Uterus (tissue), 4 donors: ENCODE measurements around the gene SAA2. TPM values are rescaled to one million over a fixed set of nuclear protein-coding genes. Genes with fewer than 3 reads are reported as not detected.
"Not testable (repeated sequence)": the region's sequence is repeated elsewhere in the genome, so short reads cannot be mapped to it uniquely, and the experiment has no call there.

ENCODE experiments used
- DNase-seq, 2 donors: peaks; one replicate each; pipeline ENCODE4 v3.0.0-alpha.2; 2019 to 2020
- H3K27ac ChIP-seq, 2 donors: fragments of 200-600 bp; sonication (generic); 1 replicate in 1 of 2; 2 replicates in 1 of 2; pipeline ENCODE4 v1.5.1; 2016 to 2018
- H3K27me3 ChIP-seq, 2 donors: fragments of 200-600 bp; sonication (generic); one replicate each; pipeline ENCODE4 v1.5.1; 2018 to 2019; ENCODE audit warnings: control low read depth in 1 of 2
- H3K36me3 ChIP-seq, 2 donors: fragments of 200-600 bp; sonication (generic); one replicate each; pipeline ENCODE4 v1.5.1; 2019; ENCODE audit warnings: control low read depth in 1 of 2
- H3K4me1 ChIP-seq, 2 donors: fragments of 200-600 bp; sonication (generic); one replicate each; pipeline ENCODE4 v1.5.1; 2018 to 2019; ENCODE audit warnings: control low read depth in 1 of 2
- H3K4me3 ChIP-seq, 2 donors: fragments of 200-600 bp; sonication (generic); 1 replicate in 1 of 2; 2 replicates in 1 of 2; pipeline ENCODE4 v1.5.1; 2018 to 2019; ENCODE audit warnings: mild to moderate bottlenecking in 1 of 2
- H3K9me3 ChIP-seq, 2 donors: fragments of 200-600 bp; sonication (generic); one replicate each; pipeline ENCODE4 v1.5.1; 2019; ENCODE audit warnings: control low read depth in 1 of 2
- POLR2A ChIP-seq, 2 donors: fragments of 450-650 bp; IDR thresholded peaks; one replicate each; pipeline ENCODE4 v1.6.1; 2016; ENCODE audit warnings: antibody characterized with exemption in 2 of 2, mild to moderate bottlenecking in 1 of 2, moderate library complexity in 1 of 2
- intact Hi-C: fragments of 100-400 bp; cut with DNase I; formaldehyde crosslinking; loops from one replicate; pipeline ENCODE4 v1.15.1; 2023; ENCODE audit warnings: low total_unique reads
- small RNA-seq: library from RNA; depleted of rRNA; stranded (forward); fragments of <200 nt; gene quantifications from one replicate; pipeline ENCODE3, GENCODE V24; 2016
- total RNA-seq, 4 donors: library from RNA; depleted of rRNA in 3 of 4; stranded (reverse); fragments of >200 nt in 3 of 4; gene quantifications; one replicate each; pipeline versions ENCODE4 v1.1.0 to v1.2.4, GENCODE V29; 2014 to 2023
- TF ChIP-seq, protein P1 (sequence below), 4 experiments: fragments of 200-600 bp in 2 of 4; fragments of 450-650 bp in 2 of 4; sonication (generic) in 2 of 4; IDR thresholded peaks; one replicate each; pipeline ENCODE4 v1.5.1; 2016 to 2019; ENCODE audit warnings: antibody characterized with exemption in 4 of 4, mild to moderate bottlenecking in 2 of 4, moderate library complexity in 1 of 4
- donor health status: DM: yes; HTN: yes; CAD: no.

Gene SAA2
- total RNA-seq, 4 donors from 2014 or later = 3.8 TPM; not detected in 3

DNA sequence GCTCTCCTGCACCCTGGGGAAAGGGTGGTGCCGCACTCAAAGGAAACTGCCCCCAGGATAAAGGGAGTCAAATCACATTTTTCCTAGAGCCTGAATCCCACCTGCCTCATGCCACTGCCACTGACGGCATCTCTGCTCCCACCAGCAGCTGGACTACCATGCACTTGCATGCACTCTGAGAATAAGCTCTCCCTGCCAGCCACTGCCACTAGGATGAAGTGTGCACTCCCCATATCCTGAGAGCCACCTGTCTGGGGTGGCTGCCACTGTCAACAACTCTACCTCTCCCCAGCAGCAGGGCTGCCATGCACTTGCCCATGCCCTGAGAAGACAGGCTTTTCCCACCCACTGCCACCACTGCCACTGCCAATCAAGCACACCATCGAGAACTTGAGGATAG lies 44.2 kb downstream of the SAA2 start:
- Histone ChIP-seq H3K27ac (no peak overlapping the region), H3K4me3 (no peak overlapping the region), H3K36me3 (no peaks in the 10 kb centered on the region), H3K9me3 (no peaks in the 10 kb centered on the region), H3K27me3 (no peaks in the 10 kb centered on the region), H3K4me1 (no peaks in the 10 kb centered on the region)
- intact Hi-C loops = no loop called here
- no peak for DNase-seq
- no peak for TF ChIP-seq POLR2A (IDR thresholded peaks at IDR 0.05)
- TF ChIP-seq, protein P1, sequence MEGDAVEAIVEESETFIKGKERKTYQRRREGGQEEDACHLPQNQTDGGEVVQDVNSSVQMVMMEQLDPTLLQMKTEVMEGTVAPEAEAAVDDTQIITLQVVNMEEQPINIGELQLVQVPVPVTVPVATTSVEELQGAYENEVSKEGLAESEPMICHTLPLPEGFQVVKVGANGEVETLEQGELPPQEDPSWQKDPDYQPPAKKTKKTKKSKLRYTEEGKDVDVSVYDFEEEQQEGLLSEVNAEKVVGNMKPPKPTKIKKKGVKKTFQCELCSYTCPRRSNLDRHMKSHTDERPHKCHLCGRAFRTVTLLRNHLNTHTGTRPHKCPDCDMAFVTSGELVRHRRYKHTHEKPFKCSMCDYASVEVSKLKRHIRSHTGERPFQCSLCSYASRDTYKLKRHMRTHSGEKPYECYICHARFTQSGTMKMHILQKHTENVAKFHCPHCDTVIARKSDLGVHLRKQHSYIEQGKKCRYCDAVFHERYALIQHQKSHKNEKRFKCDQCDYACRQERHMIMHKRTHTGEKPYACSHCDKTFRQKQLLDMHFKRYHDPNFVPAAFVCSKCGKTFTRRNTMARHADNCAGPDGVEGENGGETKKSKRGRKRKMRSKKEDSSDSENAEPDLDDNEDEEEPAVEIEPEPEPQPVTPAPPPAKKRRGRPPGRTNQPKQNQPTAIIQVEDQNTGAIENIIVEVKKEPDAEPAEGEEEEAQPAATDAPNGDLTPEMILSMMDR (IDR thresholded peaks at IDR 0.05) = no peak

DNA sequence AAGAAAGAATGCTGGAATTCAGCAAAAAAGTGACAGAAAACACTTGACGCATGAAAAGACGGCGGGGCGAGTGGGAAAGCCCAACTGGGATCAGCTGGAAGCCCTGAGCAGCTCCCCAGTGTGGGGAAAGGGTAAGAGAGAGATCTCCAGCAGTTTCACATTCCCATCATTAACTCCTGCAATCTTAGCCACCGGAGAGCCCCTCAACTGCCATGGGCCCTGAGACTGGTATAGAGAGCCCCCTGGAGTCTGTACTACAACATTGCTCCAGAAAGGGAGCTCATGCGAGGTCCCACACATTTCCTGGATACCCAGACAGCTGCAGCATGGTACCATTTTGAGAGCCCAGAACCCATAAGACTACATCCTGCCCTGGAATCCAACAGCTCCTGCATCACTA lies 44.7 kb downstream of the SAA2 start:
- intact Hi-C loops = no loop called here
- no peak for DNase-seq
- no peaks in the 10 kb centered on the region for H3K27me3 ChIP-seq
- no peak overlapping the region for H3K27ac ChIP-seq
- H3K36me3 ChIP-seq = no peaks in the 10 kb centered on the region
- H3K4me3 ChIP-seq = no peak overlapping the region
- no peaks in the 10 kb centered on the region for H3K4me1 ChIP-seq
- no peak for TF ChIP-seq POLR2A (IDR thresholded peaks at IDR 0.05)
- TF ChIP-seq, protein P1 (IDR thresholded peaks at IDR 0.05) = no peak
- H3K9me3 ChIP-seq = no peaks in the 10 kb centered on the region

DNA sequence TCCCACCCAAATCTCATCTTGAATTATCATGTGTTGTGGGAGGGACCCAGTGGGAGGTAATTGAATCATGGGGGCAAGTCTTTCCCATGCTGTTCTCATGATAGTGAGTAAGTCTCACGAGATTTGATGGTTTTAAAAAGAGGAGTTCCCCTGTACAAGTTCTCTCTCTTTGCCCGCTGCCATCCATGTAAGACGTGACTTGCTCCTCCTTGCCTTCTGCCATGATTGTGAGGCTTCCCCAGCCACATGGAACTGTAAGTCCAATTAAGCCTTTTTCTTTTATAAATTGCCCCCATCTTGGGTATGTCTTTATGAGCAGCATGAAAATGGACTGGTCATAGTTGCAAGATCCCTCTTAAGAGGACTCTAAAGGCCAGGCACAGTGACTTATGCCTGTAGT lies 50.7 kb downstream of the SAA2 start:
- H3K4me1 ChIP-seq, H3K27me3 ChIP-seq, H3K36me3 ChIP-seq, H3K4me3 ChIP-seq, DNase-seq, H3K9me3 ChIP-seq, intact Hi-C loops, H3K27ac ChIP-seq: not testable (repeated sequence)

DNA sequence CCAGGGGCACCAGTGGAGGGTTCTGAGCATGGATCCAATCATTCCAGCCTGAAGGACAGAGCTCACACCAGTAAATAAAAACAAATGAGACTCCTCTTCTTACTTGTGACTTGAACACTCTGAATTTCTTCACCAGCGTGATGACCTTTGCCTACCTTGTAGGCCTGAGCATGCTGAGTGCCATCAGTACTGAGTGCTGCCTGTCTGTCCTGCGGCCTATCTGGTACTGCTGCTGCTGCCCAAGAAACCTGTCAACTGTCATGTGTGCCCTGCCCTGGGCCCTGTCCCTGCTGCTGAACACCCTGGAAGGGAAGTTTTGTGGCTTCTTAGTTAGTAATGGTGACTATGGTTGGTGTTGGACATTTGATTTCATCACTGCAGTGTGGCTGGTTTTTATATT lies 51.9 kb downstream of the SAA2 start:
- TF ChIP-seq, protein P1 (IDR thresholded peaks at IDR 0.05) = no peak
- no peak overlapping the region for H3K4me3 ChIP-seq
- no peak for DNase-seq
- H3K27ac ChIP-seq = no peak overlapping the region
- no peaks in the 10 kb centered on the region for H3K27me3 ChIP-seq
- H3K4me1 ChIP-seq = no peaks in the 10 kb centered on the region
- H3K9me3 ChIP-seq = no peaks in the 10 kb centered on the region
- intact Hi-C loops = no loop called here
- H3K36me3 ChIP-seq = no peaks in the 10 kb centered on the region

Small RNA genes within 50 kb of the gene (small RNA-seq; reads per million reads assigned to genes)
- gene RNA5SP333 = not detected
- gene RNA5SP334 = not detected

Other genes with a start within 250 kb of the SAA2 start
- gene SERGEF, start 235.6 kb downstream of the SAA2 start, total RNA-seq = 10 to 100 TPM; 12.6 to 64.4 (median 43.7) TPM
- gene TPH1, start 202.4 kb downstream of the SAA2 start, total RNA-seq = 1 to 10 TPM in 3 of 4 donors, under 1 TPM in 1; under 0.01 to 2.3 (median 1.3) TPM
- gene SAAL1, start 142.6 kb downstream of the SAA2 start, total RNA-seq = 10 to 100 TPM in 3 of 4 donors, under 1 TPM in 1; 0.77 to 29.9 (median 12.7) TPM
- gene MRGPRX3, start 116.1 kb downstream of the SAA2 start, total RNA-seq = not detected
- not detected for gene MRGPRX4, start 75.8 kb downstream of the SAA2 start, total RNA-seq
- not detected for gene SAA4, start 11.9 kb downstream of the SAA2 start, total RNA-seq
- gene SAA1, start 17.6 kb upstream of the SAA2 start, total RNA-seq = 1 to 10 TPM in 1 of 4 donors, not detected in 3; 3.3 TPM
- gene HPS5, start 73.5 kb upstream of the SAA2 start, total RNA-seq = 10 to 100 TPM in 3 of 4 donors, 1 to 10 TPM in 1; 6.4 to 55.0 (median 35.9) TPM
- gene GTF2H1, start 73.9 kb upstream of the SAA2 start, total RNA-seq = 100 to 1,000 TPM in 1 of 4 donors, 10 to 100 TPM in 3; 25.0 to 103 (median 50.7) TPM
- 100 to 1,000 TPM; 147 to 249 (median 182) TPM for gene LDHA, start 145.9 kb upstream of the SAA2 start, total RNA-seq
- not detected for gene LDHC, start 163.7 kb upstream of the SAA2 start, total RNA-seq
- gene LDHAL6A, start 207.2 kb upstream of the SAA2 start, total RNA-seq = under 1 TPM in 2 of 4 donors, not detected in 2; 0.24 to 0.28 TPM